ENCODE data around the gene SLC1A5.
A peak's percentile ranks its signal among the peaks of the same experiment; 100 is the strongest.
"Not testable (repeated sequence)": the region's sequence is repeated elsewhere in the genome, so short reads cannot be mapped to it uniquely, and the experiment has no call there.

Gene SLC1A5

DNA sequence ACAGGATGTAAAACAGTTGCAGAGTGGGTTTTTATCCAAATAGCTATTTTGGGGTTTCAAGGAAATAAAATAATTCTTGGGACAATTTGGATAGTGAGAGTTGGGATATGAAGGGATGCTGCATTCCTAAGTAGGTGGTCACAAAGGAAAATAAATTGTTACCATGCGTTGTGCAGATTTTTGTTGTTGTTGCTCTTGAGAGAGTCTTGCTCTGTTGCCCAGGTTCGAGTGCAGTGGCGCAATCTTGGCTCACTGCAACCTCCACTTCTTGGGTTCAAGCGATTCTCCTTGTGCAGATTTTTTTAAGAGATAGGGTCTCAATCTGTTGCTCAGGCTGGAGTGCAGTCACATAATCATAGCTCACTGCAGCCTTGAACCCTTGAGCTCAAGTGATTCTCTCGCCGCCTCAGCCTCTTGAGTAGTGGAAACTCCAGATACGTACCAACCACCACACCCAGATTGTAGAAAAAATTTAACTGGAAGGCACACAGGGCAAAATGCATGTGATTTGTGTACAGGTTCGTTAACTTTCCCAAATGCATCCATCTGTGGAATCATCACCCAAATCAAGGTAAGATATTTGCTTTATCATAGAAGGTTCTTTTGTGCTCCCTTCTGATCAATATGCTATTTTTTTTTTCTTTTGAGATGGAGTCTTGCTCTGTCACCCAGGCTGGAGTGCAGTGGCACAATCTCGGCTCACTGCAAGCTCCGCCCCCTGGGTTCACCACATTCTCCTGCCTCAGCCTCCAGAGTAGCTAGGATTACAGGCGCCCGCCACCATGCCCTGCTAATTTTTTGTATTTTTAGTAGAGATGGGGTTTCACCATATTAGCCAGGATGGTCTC is 16.0 kb downstream of the SLC1A5 start:
- no peak for DNase-seq

DNA sequence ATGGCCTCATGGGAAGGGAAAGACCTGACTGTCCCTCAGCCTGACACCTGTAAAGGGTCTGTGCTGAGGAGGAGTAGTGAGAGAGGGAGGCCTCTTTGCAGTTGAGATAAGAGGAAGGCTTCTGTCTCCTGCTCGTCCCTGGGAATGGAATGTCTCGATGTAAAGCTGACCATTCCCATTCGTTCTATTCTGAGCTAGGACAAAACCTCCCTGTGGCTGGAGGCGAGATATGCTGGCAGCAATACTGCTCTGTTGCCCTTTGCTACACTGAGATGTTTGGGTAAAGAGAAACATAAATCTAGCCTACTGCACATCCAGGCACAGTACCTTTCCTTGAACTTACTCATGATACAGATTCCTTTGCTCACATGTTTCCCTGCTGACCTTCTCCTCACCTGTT is 19.6 kb downstream of the SLC1A5 start:
- not testable (repeated sequence) for DNase-seq

DNA sequence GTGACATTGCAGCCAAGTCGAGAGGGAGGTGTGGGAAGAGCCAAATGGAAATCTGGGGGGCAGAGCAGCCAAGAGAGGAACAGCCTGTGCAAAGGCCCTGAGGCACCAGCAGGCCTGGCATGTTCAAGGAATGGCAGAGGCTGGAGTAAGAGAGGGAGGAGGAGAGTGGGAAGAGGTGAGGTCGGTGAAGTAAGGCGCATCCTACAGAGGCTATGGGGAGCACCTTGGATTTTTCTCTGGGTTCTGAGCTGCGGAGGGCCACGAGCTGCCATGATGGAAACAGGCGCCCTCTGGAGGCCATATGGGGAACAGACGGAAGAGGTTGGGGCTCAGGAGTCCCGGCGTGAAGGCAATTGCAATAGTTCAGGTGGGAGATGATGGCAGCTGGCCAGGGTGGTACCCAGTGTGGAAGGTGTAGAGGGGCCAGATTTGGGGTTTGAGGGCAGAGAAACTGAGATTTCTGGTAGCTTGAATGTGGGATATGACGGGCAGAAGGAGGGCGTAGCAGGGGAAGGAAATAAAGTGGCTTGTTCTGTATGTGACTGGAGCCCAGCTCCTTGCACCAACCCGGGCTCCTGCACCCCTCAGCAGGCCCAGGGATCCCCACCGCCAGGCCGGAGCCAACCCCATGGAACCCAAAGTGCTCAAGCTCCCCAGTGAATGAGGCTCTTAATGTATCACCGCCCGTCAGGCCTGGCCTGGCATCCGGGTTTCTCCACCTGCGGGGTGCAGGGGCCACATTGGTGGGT is 21.7 kb downstream of the SLC1A5 start:
- no peak for DNase-seq

DNA sequence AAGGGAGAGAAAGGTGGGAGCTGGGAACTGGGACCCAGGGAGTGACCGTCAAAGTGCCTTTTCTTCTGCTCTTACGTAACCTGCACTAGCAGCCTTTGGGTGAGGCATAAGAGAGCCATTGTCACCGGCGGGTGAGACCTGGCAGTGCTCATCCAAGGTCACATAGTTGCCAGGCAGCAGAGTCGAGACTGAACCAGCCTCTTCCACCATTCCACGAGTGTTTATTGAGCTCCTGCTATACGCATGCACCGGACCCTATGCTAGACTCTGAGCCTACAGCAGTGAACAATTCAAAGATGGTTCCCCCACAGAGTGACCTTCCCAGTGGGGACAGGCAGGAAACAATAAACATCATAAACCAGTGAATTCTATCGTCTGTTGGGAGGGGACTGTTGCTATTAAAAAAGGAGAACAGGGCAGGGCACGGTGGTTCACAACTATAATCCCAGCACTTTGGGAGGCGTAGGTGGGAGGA is 23.5 kb downstream of the SLC1A5 start:
- peak in 3 of 58 donors; percentile 13 to 32 (median 15) for DNase-seq

DNA sequence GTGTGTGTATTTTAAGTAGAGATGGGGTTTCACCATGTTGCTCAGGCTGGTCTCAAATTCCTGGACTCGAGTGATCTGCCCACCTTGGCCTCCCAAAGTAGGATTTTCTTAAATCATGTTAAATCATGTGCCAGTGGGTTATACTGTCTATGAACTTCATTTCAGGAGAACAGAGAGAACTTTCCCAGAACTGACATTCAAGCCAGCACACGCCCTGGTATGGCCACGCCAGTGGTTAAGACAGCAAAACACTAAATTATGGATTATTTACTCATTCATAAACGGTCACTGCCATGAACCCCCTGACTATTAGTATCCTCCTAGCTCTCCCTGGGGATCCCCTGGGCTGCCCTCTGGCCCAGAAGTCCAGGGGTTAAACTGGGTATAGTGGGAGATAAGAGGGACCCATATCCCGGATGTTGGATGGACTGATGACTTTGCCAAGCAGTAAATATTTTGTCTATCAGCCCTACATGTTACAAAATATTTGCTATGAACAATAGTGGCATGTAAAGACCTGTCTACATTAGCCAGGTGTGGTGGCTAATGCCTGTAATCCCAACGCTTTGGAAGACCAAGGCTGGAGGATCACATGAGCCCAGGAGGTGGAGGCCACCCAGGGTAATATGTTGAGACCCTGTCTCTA is 26.0 kb downstream of the SLC1A5 start:
- no peak for DNase-seq

DNA sequence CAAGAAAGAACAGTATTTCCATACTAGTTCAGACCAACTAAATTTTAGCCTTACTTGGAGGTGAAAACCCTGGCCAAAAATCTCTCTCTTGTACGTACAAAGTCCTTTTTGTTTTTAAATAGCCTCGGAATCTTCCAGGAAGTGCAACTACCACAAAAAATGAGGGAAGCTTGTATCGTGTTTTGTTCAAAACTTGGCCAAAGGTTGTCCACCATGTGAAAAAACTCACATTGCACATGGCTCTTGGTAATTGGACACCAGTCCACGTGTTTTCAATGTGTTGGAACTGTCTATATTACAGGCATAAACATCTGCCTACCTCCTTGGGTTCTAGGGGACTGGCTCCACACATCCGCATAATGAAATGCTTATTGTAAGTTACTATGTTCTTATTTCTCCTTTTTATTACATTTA is 27.0 kb downstream of the SLC1A5 start:
- DNase-seq, result peak in 1 of 58 donors; percentile 16

DNA sequence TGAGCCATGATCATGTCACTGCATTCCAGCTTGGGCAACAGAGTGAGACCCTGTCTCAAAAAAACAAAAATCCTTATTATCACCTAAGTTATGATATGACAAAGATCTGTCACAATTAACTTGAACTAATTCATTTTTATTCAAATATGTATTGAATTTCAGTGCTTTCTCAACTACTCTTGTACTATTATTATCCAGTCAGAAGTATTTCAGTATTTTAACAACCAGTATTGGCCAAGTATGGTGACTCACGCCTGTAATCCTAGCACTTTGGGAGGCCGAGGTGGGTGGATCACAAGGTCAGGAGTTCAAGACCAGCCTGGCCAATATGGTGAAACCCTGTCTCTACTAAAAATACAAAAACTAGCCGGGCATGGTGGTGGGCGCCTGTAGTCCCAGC is 27.5 kb downstream of the SLC1A5 start:
- not testable (repeated sequence) for DNase-seq

DNA sequence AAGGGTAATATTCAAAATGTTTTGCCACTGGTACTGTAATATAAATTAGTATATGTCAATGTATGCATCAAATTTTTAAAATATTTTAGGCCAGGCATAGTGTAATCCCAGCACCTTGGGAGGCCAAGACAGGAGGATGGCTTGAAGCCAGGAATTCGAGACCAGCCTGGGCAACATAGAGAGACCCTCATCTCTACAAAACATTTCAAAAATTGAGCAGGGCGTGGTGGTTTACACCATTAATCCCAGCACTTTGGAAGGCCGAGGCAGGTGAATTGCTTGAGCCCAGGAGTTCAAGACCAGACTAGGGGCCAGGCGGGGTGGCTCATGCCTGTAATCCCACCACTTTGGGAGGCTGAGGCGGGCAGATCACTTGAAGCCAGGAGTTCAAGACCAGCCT is 28.0 kb downstream of the SLC1A5 start:
- DNase-seq, result no peak

DNA sequence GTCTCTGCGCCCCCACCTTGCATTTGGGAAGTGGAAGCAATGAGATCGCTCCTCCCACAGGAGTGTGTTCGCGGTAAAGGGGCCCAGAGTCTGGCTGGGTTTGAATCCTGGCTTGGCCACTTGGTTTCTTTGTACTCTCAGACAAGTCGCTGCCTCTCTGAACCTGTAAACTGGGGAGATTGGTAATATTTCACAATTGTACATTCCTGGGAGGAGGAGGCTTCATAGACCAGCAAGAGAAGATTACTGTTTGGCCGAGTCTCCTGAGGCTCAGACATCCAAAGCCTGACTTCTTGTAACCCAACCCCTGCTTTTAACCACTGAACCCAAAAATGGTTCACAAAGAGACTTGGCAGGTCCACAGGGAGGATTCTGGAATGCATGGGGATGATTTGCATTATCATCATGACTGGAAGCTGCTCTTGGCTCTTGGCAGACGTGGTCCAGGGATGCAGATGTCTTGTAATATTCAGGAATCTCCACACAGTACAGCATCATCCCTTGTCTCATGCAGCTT is 28.5 kb downstream of the SLC1A5 start:
- DNase-seq, result no peak

DNA sequence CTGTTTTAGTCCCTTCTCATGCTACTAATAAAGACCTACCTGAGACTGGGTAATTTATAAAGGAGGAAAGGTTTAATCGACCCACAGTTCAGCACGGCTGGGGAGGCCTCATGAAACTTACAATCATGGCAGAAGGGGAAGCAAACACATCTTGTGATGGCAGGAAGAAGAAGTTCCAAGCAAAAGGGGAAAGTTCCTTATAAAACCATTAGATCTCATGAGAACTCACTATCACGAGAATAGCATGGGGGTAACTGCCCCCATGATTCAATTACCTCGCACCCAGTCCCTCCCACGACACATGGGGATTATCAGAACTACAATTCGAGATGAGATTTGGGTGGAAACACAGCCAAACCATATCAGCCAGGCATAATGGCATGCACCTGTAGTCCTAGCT is 29.2 kb downstream of the SLC1A5 start:
- DNase-seq, result no peak

DNA sequence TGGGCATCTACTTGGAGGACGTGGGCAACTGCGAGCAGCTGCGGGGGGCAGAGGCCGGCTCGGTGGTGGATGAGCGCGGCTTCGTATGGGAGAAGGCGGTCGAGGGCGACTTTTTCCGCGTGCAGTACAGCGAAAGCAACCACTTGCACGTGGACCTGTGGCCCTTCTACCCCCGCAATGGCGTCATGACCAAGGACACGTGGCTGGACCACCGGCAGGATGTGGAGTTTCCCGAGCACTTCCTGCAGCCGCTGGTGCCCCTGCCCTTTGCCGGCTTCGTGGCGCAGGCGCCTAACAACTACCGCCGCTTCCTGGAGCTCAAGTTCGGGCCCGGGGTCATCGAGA is 31.9 kb downstream of the SLC1A5 start:
- DNase-seq, result no peak

DNA sequence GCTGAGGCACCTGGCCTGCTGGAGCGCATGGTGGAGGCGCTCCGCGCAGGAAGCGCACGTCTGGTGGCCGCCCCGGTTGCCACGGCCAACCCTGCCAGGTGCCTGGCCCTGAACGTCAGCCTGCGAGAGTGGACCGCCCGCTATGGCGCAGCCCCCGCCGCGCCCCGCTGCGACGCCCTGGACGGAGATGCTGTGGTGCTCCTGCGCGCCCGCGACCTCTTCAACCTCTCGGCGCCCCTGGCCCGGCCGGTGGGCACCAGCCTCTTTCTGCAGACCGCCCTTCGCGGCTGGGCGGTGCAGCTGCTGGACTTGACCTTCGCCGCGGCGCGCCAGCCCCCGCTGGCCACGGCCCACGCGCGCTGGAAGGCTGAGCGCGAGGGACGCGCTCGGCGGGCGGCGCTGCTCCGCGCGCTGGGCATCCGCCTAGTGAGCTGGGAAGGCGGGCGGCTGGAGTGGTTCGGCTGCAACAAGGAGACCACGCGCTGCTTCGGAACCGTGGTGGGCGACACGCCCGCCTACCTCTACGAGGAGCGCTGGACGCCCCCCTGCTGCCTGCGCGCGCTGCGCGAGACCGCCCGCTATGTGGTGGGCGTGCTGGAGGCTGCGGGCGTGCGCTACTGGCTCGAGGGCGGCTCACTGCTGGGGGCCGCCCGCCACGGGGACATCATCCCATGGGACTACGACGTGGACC is 32.4 kb downstream of the SLC1A5 start:
- DNase-seq, result no peak

DNA sequence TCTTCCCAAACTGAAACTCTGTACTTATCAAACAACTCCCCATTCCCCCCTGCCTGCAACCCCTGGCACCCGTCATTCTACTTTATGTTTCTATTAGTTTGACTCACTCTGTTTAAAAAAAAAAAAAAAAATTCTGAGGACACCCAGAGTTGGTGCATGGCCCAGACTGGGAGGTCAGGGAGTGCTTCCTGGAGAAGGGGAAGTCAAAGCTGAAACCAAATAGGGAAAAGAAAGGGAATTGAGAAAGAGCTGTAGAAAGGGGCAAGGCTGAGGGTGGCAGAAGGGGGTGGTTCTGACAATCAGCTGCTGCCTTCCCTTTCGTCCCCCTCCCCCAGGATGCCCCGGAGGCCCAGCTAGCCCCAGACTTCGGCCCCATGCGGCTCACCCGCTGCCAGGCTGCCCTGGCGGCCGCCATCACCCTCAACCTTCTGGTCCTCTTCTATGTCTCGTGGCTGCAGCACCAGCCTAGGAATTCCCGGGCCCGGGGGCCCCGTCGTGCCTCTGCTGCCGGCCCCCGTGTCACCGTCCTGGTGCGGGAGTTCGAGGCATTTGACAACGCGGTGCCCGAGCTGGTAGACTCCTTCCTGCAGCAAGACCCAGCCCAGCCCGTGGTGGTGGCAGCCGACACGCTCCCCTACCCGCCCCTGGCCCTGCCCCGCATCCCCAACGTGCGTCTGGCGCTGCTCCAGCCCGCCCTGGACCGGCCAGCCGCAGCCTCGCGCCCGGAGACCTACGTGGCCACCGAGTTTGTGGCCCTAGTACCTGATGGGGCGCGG is 33.1 kb downstream of the SLC1A5 start:
- DNase-seq, result no peak

DNA sequence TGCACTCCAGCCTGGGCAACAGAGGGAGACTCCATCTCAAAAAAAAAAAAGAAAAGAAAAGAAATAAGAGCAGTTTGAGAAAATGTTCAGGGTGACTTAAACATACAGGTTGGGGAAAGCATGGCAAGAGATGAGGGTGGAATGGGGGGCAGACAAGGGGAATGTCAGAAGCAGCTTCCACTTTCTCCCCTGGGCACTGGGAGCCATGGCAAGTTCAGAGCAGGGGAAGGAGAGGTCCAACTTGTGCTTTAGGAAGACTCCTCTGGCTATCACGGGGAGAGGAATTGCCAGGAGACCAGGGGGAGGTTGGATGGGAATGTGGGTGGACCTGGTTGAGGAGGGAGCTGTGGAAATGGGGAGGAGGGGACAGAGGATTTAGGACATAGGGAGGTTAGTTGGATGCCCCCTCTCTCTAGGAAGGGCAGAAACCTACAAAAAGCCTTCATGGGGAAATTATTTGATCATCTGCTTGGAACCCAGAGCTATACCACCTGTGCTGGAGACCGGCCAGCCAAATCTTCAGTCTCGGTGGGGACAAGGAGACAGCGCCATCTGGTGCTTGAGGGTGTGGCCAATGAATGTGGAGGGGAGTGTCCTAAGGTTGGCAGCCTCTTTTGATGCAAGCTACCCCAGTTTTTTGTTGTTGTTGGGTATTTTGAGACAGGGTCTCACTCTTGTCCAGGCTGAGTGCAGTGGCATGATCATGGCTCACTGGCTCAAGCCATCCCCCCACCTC is 34.8 kb downstream of the SLC1A5 start:
- peak in 7 of 58 donors; percentile 6 to 43 (median 27) for DNase-seq

DNA sequence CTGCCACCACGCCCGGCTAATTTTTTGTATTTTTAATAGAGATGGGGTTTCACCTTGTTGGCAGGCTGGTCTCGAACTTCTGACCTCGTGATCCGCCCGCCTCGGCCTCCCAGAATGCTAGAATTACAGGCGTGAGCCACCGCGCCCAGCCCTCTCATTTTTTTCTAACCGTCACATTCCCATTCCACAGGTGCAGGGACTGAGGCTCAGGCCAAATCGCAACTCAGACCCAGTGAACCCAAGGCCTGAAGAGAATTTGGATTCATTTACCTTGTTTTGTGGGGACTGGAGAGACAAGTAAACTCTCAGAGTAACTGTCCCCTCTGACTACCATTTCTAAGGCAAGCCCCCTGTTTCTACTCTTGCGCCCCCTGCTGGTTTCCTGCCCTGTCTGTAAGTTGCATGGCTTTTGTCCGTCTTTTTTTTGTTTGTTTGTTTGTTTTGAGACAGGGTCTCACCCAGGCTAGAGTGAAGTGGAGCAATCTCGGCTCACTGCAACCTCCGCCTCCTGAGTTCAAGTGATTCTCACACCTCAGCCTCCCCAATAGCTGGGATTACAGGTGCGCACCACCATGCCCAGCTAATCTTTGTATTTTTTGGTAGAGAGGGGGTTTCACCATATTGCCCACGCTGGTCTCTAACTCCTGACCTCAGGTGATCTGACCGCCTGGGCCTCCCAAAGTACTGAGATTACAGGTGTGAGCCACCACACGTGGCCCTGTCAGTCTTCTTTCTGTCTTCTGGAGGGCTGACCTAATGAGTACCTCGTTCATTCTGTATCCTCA is 39.9 kb downstream of the SLC1A5 start:
- DNase-seq, result peak in 17 of 58 donors; percentile 9 to 73 (median 34)

DNA sequence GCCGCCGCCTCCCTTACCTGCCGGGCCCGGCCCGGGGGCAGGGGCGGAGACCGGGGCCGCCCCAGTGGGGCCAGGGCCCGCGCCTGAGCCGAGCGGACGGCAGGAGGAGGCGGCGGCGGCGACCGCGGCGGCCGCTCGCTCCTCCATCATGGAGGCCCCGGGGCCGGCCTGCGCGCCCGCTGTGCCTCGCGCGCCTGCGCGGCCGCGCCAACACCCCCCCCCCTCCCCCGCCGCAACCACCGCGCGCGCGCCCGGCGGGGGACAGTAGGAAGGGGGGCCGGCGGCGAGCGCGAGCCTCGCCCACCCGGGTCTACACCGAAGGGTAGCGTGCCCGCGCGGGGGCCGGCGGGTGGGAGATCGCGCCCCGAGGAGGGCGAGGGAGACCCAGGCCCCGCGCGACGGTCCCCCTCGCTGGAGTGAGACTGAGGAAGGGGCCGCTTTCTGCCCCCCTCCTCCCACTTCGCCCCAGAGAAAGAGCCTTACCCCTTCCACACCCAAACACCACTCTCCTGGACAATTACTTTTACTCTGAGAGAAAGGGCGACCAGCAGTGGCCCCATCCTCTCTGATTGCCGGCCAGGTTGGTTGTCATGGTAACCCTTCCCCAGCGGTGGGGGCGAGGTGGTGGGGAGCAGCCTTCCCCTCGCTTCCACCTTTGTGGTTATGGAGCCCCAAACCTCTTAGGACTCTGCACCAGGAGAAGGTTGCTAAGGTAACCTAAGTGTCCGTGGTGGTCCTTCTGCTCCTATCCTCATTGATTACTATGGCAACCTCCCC is 41.9 kb downstream of the SLC1A5 start, which contains the start of gene STRN4:
Gene STRN4 (minus strand): TSS at position 170 of the 777 bp plus-strand sequence. CDS start 20 bp downstream, at position 150.
- peak in 36 of 58 donors; percentile 20 to 63 (median 42) for DNase-seq

DNA sequence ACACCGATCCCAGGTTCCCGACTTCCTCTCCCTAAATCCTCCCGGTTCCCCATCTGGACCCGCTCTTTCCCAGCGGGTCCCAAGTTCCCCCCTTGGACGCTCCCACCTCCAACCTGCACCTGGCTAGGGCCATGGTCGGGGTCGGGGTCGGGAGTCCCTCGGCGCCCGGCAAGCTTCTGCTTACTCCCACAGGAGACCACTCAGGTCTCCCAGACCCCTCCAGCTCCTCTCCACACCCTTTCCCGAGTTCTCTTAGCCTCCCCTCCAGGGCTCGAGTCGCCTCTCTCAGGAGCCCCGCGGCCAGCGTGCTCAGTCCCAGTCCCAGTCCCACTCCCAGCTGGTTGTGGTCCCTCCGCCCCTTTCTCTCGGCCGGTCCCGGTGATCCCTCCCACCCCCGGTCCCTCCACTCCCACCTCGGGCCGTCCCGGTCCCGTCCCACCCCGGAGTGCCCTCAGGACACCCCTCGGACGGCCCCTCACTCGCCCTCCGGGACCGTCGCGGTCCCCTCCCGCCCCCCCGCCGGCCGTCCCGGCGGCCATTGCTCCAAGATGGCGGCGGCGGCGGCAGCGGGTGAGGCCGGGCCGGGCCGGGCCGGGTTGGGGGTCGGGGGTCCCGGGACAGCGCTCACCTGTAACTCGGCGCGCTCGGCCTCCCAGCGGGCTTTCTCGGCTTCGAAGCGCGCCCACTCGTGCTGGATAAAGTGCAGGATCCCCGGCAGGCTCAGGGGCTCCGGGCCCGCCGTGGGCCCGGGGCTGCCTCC is 42.7 kb downstream of the SLC1A5 start, which contains the start of gene FKRP:
Gene FKRP (plus strand): TSS at position 537 of the 760 bp plus-strand sequence. CDS start 9,394 bp downstream, outside the sequence.
- peak in 12 of 58 donors; percentile 26 to 62 (median 38) for DNase-seq
